COLO829 (cell line): ENCODE results near the gene GLI3.
A peak's percentile ranks its signal among the peaks of the same experiment; 100 is the strongest.

Experiments
- DNase-seq: peaks from one replicate; pipeline ENCODE4 v3.0.0; 2012; ENCODE audit warnings: low spot score

GLI3 gene

GRCh38 chr7:41971640-41972187, 265.3 kb downstream of the GLI3 start:
- no peak for DNase-seq

GRCh38 chr7:41970941-41971340, 266.1 kb downstream of the GLI3 start:
- peak; percentile 50 for DNase-seq

DNA sequence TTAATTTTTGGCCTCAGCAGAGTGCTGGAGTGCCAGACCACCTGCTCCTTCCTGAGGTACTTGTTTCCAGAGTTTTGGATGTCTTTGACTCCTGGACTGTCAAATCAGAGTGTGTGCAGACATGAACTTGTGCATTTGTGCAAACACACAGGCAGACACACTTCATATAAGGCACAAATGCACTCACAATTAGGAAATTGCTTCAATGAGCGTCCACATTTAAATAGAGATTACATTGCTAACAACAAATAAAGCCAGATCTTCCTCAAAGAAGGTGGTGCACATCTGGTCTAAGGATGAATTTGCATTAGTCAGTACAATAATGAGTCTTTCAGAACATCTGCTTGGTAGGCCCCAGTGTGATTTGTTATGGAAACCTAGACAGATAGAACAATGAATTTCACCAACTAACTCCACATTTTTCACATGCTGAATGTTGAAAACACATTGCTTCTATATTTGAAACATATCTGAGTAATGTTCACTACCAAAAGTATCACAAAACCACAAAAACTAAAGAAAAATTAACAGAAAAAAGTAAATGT, 267.4 kb downstream of the GLI3 start:
- DNase-seq, result no peak

- DNase-seq, result no peak
These were observed 269.9 kb downstream of the GLI3 start for GRCh38 chr7:41967156-41967555.

DNA sequence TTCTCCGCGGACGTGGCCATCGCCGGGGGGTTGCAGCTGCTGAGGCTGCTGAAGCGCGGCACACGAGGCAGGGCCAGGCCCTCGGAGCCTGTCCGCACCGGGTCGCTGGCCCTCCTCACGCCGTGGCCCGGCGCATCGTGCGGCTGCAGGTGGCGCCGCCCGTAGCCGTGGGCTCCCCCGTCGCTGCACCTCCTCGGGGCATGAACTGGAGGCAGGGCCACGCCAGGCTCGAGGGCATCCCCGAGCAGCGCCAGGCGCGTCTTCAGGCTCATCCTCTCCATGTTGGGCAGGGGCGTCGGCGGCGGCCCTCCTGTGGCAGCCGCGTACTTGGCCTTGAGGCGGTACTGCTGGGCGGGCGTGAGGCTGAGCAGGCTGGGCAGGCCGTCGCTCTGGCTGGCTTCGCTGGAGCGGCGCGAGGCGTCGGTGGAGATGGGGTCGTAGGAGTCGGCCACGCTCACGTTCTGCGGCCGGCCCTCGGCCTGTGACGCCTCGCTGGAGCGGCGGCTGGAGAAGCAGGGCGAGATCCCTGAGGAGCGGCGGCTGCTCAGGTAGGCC, 271.0 kb downstream of the GLI3 start:
- DNase-seq, result no peak

- DNase-seq, result no peak
These were observed 271.9 kb downstream of the GLI3 start for GRCh38 chr7:41964849-41965745.

- no peak for DNase-seq
These were observed 272.7 kb downstream of the GLI3 start for GRCh38 chr7:41964183-41964753.

DNA sequence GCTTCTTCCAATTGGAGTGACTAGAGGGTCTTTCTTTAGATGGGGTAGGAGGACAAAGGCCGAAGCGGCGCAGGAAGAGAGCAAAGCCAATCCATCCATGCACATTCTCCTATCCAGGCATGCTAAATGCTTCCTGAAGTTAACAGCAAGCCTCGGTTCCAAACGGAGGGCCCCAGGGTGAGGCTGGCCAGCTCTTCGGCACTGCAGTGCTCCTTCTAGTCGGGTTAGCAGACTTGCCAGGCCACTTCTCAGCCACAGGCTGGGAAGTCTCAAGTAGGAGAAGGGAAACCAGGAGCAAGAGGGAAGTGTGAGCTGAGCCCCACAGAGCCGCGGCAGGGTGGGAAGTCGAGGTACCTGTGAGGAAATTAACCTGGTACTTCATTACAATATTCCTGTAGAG, 280.3 kb downstream of the GLI3 start:
- no peak for DNase-seq

GRCh38 chr7:41955893-41956675, 280.9 kb downstream of the GLI3 start:
- peak; percentile 96 for DNase-seq

DNA sequence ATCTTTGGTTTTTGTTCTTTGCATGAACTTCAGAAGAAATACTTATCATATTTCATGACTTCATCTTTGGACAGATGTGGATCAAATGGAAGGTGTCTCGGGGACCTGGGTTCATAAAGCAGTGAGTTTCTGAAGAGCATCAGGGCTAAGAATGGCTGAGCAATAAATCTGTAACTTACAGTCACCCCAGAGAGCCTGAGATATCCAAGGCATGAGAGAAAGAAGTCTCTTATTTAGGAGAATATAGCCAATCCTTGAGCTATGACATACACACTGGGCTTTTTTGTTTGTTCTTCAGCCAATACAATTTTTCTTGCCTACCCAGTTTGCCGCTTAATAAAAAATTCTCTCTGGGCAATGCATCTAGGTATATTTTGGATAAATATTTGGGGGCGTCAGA, 281.6 kb downstream of the GLI3 start:
- peak; percentile 58 for DNase-seq

DNA sequence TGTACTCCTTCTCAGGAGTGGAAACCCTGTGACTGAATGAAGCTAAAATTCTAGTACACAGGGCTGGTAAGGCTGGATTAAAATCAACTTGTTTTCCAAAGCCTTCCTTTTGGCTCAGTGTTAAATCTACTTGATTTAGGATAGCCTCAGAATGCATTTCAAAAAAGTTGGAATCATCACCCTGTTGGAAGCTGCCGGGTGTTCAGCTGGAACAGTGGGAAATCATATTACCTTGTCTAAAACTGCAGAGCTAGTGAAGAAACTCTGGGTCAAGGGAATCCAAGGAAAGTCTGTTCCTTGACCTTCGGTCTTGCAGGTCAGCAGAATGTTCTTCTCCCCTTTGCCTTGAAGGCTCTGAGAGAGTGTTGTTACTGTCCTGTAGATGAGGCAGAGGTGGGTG, 282.0 kb downstream of the GLI3 start:
- DNase-seq, result no peak

- no peak for DNase-seq
These were observed 288.5 kb downstream of the GLI3 start for GRCh38 chr7:41948503-41948902.

DNA sequence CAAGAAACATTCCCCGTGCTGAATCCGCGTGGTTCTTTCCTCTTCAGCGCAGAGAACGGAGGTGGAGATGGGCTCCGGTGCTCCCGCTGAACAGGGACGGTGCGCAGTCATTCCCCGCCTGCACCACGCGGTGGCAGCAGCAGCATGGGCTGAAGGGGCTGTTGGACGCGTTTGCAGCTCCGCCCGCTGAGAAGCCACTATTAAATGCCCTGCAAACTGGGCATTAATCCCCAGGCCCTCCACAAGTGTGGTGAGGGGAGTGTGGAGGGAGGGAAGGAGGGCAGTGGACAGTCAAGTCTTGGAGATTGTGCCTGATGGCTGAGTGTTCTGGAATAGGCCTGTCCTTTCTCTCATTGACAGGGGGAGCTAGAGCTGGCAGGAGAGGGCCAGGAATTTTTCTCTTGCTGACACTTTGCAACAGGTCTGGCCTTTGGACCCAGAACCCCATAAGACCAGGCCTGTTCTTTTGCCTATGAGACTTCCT, 293.9 kb downstream of the GLI3 start:
- DNase-seq, result peak; percentile 67

- DNase-seq, result no peak
These were observed 294.4 kb downstream of the GLI3 start for GRCh38 chr7:41942468-41943093.

DNA sequence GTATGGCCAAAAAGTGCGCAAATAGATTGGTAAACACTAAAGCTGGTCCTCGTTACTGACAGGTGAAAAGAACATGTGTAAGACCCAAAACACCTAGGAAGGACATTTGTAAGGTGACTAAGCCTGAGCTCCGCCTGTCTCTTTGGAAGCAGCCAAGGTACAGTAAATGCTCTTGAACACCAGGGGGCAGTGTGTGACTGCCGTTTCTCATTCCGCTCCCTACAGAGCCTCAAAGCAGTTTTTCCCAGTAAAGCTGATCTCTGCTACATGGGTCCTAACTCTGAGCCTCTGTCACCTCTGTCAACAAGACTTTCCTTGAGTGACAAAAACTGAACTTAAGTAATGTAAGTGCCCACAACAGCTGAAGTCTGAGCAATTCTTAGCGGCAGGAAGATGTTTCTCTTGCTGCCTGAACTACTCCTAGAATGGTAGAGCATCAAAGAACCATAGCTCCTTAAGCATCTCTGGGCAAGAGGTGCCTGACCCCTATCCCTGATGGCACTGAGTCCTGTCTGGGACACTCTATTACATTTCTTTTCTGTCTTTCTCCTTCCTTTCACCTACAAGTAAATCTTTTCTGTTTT, 296.2 kb downstream of the GLI3 start:
- DNase-seq, result peak; percentile 80

DNA sequence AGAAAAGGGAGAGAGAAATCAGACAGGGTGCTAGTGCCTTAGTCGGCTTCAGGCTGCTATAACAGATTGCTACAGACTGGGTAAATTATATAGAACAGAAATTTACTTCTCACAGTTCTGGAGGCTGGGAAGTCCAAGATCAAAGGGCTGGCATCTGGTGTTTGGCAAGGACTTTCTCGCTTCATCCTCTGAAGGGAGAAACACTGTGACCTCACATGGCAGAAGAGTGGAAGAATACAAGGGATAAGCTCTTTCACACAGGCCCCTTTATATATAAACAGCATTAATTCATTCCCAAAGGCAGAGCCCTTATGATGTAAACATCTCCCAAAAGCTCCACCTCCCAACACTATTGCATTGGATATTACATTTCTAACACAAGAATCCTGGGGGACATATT, 298.6 kb downstream of the GLI3 start:
- DNase-seq, result no peak

GRCh38 chr7:41933427-41933826, 303.6 kb downstream of the GLI3 start:
- no peak for DNase-seq

DNA sequence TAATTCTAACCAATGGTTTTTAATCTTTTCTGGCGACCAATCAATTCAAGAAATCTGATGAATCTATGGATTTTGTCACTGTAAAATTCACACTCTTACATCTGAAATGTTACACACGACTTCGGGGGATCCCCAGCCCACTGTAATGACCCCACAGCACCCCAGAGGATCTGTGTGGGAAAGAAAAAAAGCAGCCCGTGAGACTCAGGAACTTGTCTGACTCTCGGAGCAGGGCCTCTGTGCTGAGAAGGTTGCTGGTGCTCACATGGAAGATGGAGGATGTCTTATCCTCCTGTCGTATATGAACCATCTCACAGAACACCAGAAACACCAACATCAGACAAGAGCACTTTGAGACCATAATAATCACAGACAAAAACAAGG, 305.8 kb downstream of the GLI3 start:
- no peak for DNase-seq

DNA sequence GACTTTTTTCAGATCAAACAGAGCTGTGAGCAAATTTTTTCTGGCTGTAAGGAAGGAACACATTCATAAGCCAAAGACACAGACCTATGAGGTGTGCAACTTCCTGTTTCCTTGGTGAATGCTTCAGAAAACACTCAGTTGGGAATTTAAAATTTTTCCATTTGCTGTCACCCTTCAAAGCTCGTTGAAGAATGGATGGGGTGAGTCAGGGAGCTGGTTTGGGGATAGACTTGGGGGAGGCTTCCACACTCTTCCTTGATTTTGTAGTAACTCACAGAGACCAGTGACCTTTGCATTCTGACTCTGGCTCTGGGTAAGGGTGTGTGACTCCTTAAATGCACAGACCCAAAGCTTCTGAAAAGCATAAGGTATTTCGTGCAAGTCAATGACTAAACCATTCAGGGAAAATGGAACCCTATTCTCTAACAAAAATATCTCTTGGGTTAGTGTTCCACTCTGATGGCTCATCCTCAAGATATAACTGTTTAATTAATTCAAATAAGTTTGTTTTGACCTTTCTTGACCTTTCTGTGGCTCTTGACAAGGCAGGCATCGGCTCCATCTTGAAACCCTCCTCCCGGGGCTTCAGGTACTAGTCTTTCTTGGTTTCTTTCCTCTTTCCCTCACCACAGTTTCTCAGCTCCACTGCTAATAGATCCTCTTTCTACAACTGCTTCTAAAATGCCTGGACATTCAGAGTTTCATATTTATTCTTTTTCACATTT, 306.3 kb downstream of the GLI3 start:
- DNase-seq, result no peak

DNA sequence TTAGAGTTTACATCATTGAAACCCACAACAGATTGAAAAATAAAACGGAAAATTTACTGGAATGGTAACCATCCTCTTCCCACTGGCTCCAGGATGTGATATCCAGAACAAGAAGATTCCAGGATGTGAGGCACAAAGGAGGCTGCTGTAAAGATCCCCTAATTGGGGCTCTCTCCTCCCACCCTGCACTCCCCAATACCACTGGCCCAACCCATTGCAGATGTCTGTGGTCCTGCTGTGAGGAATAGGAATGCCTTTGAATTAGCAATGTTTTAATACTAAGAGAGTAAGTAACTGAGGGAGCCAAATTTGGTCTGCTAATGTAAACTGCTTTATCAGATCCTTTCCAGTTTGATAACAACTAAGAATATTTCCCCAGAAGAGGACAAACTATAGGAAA, 308.2 kb downstream of the GLI3 start:
- no peak for DNase-seq
